ENCODE measurements around the gene MAP1LC3B2.

The MAP1LC3B2 gene

GRCh38 chr12:116600959-116601918 lies 42.1 kb downstream of the MAP1LC3B2 start:
- Histone ChIP-seq H3K36me3 (ENCODE audit: control insufficient read depth, insufficient read depth, low read length) (no peaks in the 10 kb centered on the region), H3K4me1 (ENCODE audit: control insufficient read depth, insufficient read depth, low read length, poor library complexity, severe bottlenecking) (no peaks in the 10 kb centered on the region)
- no peak for DNase-seq

GRCh38 chr12:116601933-116602810 lies 43.0 kb downstream of the MAP1LC3B2 start:
- Histone ChIP-seq H3K4me1 (ENCODE audit: control insufficient read depth, insufficient read depth, low read length, poor library complexity, severe bottlenecking) (no peaks in the 10 kb centered on the region), H3K4me3 (ENCODE audit: insufficient read depth, low read depth, low read length, poor library complexity, severe bottlenecking) (no peak overlapping the region), H3K9me3 (ENCODE audit: control insufficient read depth, low read length) (no peaks in the 10 kb centered on the region), H3K27ac (ENCODE audit: insufficient read depth, low read length, poor library complexity, severe bottlenecking) (no peak overlapping the region), H3K36me3 (ENCODE audit: control insufficient read depth, insufficient read depth, low read length) (no peaks in the 10 kb centered on the region), H3K27me3 (replicated peaks; ENCODE audit: control insufficient read depth, insufficient read depth, low read length, poor library complexity, severe bottlenecking) (no peaks in the 10 kb centered on the region)
- no peak for DNase-seq

More at GRCh38 chr12:116600959-116601918, 42.1 kb downstream of the MAP1LC3B2 start:
- Histone ChIP-seq H3K4me3 (ENCODE audit: insufficient read depth, low read depth, low read length, poor library complexity, severe bottlenecking) (no peak overlapping the region), H3K27me3 (replicated peaks; ENCODE audit: control insufficient read depth, insufficient read depth, low read length, poor library complexity, severe bottlenecking) (no peaks in the 10 kb centered on the region), H3K9me3 (ENCODE audit: control insufficient read depth, low read length) (no peaks in the 10 kb centered on the region), H3K27ac (ENCODE audit: insufficient read depth, low read length, poor library complexity, severe bottlenecking) (no peak overlapping the region)

- Histone ChIP-seq H3K4me3 (ENCODE audit: insufficient read depth, low read depth, low read length, poor library complexity, severe bottlenecking) (no peak overlapping the region), H3K9me3 (ENCODE audit: control insufficient read depth, low read length) (no peaks in the 10 kb centered on the region), H3K27ac (ENCODE audit: insufficient read depth, low read length, poor library complexity, severe bottlenecking) (no peak overlapping the region), H3K27me3 (replicated peaks; ENCODE audit: control insufficient read depth, insufficient read depth, low read length, poor library complexity, severe bottlenecking) (no peaks in the 10 kb centered on the region), H3K36me3 (ENCODE audit: control insufficient read depth, insufficient read depth, low read length) (no peaks in the 10 kb centered on the region), H3K4me1 (ENCODE audit: control insufficient read depth, insufficient read depth, low read length, poor library complexity, severe bottlenecking) (no peaks in the 10 kb centered on the region)
- no peak for DNase-seq
Observed at GRCh38 chr12:116603546-116604177, 44.5 kb downstream of the MAP1LC3B2 start.

- Histone ChIP-seq H3K36me3 (ENCODE audit: control insufficient read depth, insufficient read depth, low read length) (no peaks in the 10 kb centered on the region), H3K9me3 (ENCODE audit: control insufficient read depth, low read length) (no peaks in the 10 kb centered on the region), H3K27ac (ENCODE audit: insufficient read depth, low read length, poor library complexity, severe bottlenecking) (no peak overlapping the region), H3K4me1 (ENCODE audit: control insufficient read depth, insufficient read depth, low read length, poor library complexity, severe bottlenecking) (no peaks in the 10 kb centered on the region), H3K4me3 (ENCODE audit: insufficient read depth, low read depth, low read length, poor library complexity, severe bottlenecking) (no peak overlapping the region), H3K27me3 (replicated peaks; ENCODE audit: control insufficient read depth, insufficient read depth, low read length, poor library complexity, severe bottlenecking) (no peaks in the 10 kb centered on the region)
- DNase-seq = no peak
Observed at GRCh38 chr12:116604178-116604895, 45.2 kb downstream of the MAP1LC3B2 start.

- Histone ChIP-seq H3K4me3 (ENCODE audit: insufficient read depth, low read depth, low read length, poor library complexity, severe bottlenecking) (no peak overlapping the region), H3K4me1 (ENCODE audit: control insufficient read depth, insufficient read depth, low read length, poor library complexity, severe bottlenecking) (no peaks in the 10 kb centered on the region), H3K36me3 (ENCODE audit: control insufficient read depth, insufficient read depth, low read length) (no peaks in the 10 kb centered on the region), H3K27me3 (replicated peaks; ENCODE audit: control insufficient read depth, insufficient read depth, low read length, poor library complexity, severe bottlenecking) (no peaks in the 10 kb centered on the region), H3K27ac (ENCODE audit: insufficient read depth, low read length, poor library complexity, severe bottlenecking) (no peak overlapping the region), H3K9me3 (ENCODE audit: control insufficient read depth, low read length) (no peaks in the 10 kb centered on the region)
- no peak for DNase-seq
Observed at GRCh38 chr12:116604951-116605641, 45.9 kb downstream of the MAP1LC3B2 start.

GRCh38 chr12:116606397-116606796 lies 47.2 kb downstream of the MAP1LC3B2 start:
- no peaks in the 10 kb centered on the region for H3K4me1 ChIP-seq (ENCODE audit: control insufficient read depth, insufficient read depth, low read length, poor library complexity, severe bottlenecking)
- H3K36me3 ChIP-seq (ENCODE audit: control insufficient read depth, insufficient read depth, low read length) = no peaks in the 10 kb centered on the region
- no peaks in the 10 kb centered on the region for H3K27me3 ChIP-seq (replicated peaks; ENCODE audit: control insufficient read depth, insufficient read depth, low read length, poor library complexity, severe bottlenecking)
- no peaks in the 10 kb centered on the region for H3K9me3 ChIP-seq (ENCODE audit: control insufficient read depth, low read length)
- no peak for DNase-seq
- H3K4me3 ChIP-seq (ENCODE audit: insufficient read depth, low read depth, low read length, poor library complexity, severe bottlenecking) = no peak overlapping the region
- no peak overlapping the region for H3K27ac ChIP-seq (ENCODE audit: insufficient read depth, low read length, poor library complexity, severe bottlenecking)

GRCh38 chr12:116607039-116607438 lies 47.9 kb downstream of the MAP1LC3B2 start:
- DNase-seq = no peak
- Histone ChIP-seq H3K27me3 (replicated peaks; ENCODE audit: control insufficient read depth, insufficient read depth, low read length, poor library complexity, severe bottlenecking) (no peaks in the 10 kb centered on the region), H3K4me3 (ENCODE audit: insufficient read depth, low read depth, low read length, poor library complexity, severe bottlenecking) (no peak overlapping the region), H3K9me3 (ENCODE audit: control insufficient read depth, low read length) (no peaks in the 10 kb centered on the region), H3K4me1 (ENCODE audit: control insufficient read depth, insufficient read depth, low read length, poor library complexity, severe bottlenecking) (no peaks in the 10 kb centered on the region), H3K27ac (ENCODE audit: insufficient read depth, low read length, poor library complexity, severe bottlenecking) (no peak overlapping the region), H3K36me3 (ENCODE audit: control insufficient read depth, insufficient read depth, low read length) (no peaks in the 10 kb centered on the region)

GRCh38 chr12:116609319-116610114 lies 50.3 kb downstream of the MAP1LC3B2 start:
- no peak for DNase-seq
- no peak overlapping the region for H3K4me3 ChIP-seq (ENCODE audit: insufficient read depth, low read depth, low read length, poor library complexity, severe bottlenecking)
- H3K27me3 ChIP-seq (replicated peaks; ENCODE audit: control insufficient read depth, insufficient read depth, low read length, poor library complexity, severe bottlenecking) = no peaks in the 10 kb centered on the region
- H3K4me1 ChIP-seq (ENCODE audit: control insufficient read depth, insufficient read depth, low read length, poor library complexity, severe bottlenecking) = no peaks in the 10 kb centered on the region
- no peaks in the 10 kb centered on the region for H3K36me3 ChIP-seq (ENCODE audit: control insufficient read depth, insufficient read depth, low read length)
- no peak overlapping the region for H3K27ac ChIP-seq (ENCODE audit: insufficient read depth, low read length, poor library complexity, severe bottlenecking)
- no peaks in the 10 kb centered on the region for H3K9me3 ChIP-seq (ENCODE audit: control insufficient read depth, low read length)
